Measurements from ENCODE around the gene ANK3.

DNA sequence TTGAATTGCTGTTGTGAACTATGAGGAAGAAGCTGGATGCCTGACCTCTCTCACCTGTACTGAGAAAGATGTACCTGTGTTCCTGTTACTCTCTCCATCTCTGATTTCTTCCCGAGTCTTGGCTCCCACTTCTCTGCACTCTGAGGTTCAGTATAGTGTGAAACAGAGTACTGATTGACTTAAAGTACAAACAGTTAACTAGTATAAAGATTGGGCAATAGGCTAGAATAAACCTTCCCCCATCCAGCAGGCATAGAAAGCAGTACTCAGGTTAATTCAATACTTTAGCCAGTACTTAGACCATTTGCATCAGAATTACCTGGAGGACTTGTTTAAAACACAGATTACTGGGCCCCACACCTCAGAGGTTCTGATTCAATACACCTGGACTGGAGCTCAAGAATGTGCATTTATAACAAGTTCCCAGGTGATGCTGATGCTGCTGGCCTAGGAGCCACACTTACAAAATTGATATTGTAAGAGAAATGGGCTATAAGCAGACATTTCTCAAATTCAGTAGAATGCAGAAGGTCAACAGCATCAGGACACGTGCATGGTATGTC, 51.6 kb downstream of the ANK3 start:
- TF ChIP-seq CTCF (IDR thresholded peaks at IDR 0.05) = no peak
- TF ChIP-seq POLR2A (IDR thresholded peaks at IDR 0.05) = no peak
